ENCODE measurements around the gene UBE3C.
"Not testable (repeated sequence)": the region's sequence is repeated elsewhere in the genome, so short reads cannot be mapped to it uniquely, and the experiment has no call there.

Gene UBE3C

GRCh38 chr7:157269341-157270059, 130.8 kb downstream of the UBE3C start:
- no peak overlapping the region for H3K4me3 ChIP-seq (ENCODE audit: low read depth, low read length)
- no peaks in the 10 kb centered on the region for H3K9me3 ChIP-seq (ENCODE audit: control insufficient read depth, insufficient read depth, low read length)
- H3K4me1 ChIP-seq (ENCODE audit: control insufficient read depth, insufficient read depth, low read length) = peaks cover 3% of the 10 kb centered on the region
- no peaks in the 10 kb centered on the region for H3K27me3 ChIP-seq (ENCODE audit: control insufficient read depth, insufficient read depth, low read length)
- no peak overlapping the region for H3K9ac ChIP-seq (ENCODE audit: low read depth, low read length)
- H3K36me3 ChIP-seq (ENCODE audit: control insufficient read depth, insufficient read depth, low read length) = peaks cover 10% of the 10 kb centered on the region

- H3K4me3 ChIP-seq (ENCODE audit: low read depth, low read length) = no peak overlapping the region
- no peak overlapping the region for H3K9ac ChIP-seq (ENCODE audit: low read depth, low read length)
- no peaks in the 10 kb centered on the region for H3K9me3 ChIP-seq (ENCODE audit: control insufficient read depth, insufficient read depth, low read length)
- peaks cover 9% of the 10 kb centered on the region for H3K36me3 ChIP-seq (ENCODE audit: control insufficient read depth, insufficient read depth, low read length)
- H3K27me3 ChIP-seq (ENCODE audit: control insufficient read depth, insufficient read depth, low read length) = no peaks in the 10 kb centered on the region
- peaks cover 3% of the 10 kb centered on the region for H3K4me1 ChIP-seq (ENCODE audit: control insufficient read depth, insufficient read depth, low read length)
Observed at GRCh38 chr7:157270060-157270444, 131.3 kb downstream of the UBE3C start.

GRCh38 chr7:157271315-157271990, 132.7 kb downstream of the UBE3C start:
- Histone ChIP-seq H3K4me3 (ENCODE audit: low read depth, low read length) (no peak overlapping the region), H3K4me1 (ENCODE audit: control insufficient read depth, insufficient read depth, low read length) (peaks cover 3% of the 10 kb centered on the region), H3K9ac (ENCODE audit: low read depth, low read length) (no peak overlapping the region), H3K36me3 (ENCODE audit: control insufficient read depth, insufficient read depth, low read length) (peaks cover 5% of the 10 kb centered on the region), H3K9me3 (ENCODE audit: control insufficient read depth, insufficient read depth, low read length) (no peaks in the 10 kb centered on the region), H3K27me3 (ENCODE audit: control insufficient read depth, insufficient read depth, low read length) (no peaks in the 10 kb centered on the region)

GRCh38 chr7:157271991-157272324, 133.2 kb downstream of the UBE3C start:
- H3K9me3 ChIP-seq (ENCODE audit: control insufficient read depth, insufficient read depth, low read length) = no peaks in the 10 kb centered on the region
- H3K36me3 ChIP-seq (ENCODE audit: control insufficient read depth, insufficient read depth, low read length) = peaks cover 5% of the 10 kb centered on the region
- no peak overlapping the region for H3K9ac ChIP-seq (ENCODE audit: low read depth, low read length)
- H3K4me3 ChIP-seq (ENCODE audit: low read depth, low read length) = no peak overlapping the region
- no peaks in the 10 kb centered on the region for H3K27me3 ChIP-seq (ENCODE audit: control insufficient read depth, insufficient read depth, low read length)
- H3K4me1 ChIP-seq (ENCODE audit: control insufficient read depth, insufficient read depth, low read length) = peaks cover 3% of the 10 kb centered on the region

- no peak overlapping the region for H3K4me3 ChIP-seq (ENCODE audit: low read depth, low read length)
- no peak overlapping the region for H3K9ac ChIP-seq (ENCODE audit: low read depth, low read length)
- peaks cover 5% of the 10 kb centered on the region for H3K36me3 ChIP-seq (ENCODE audit: control insufficient read depth, insufficient read depth, low read length)
- no peaks in the 10 kb centered on the region for H3K9me3 ChIP-seq (ENCODE audit: control insufficient read depth, insufficient read depth, low read length)
- no peaks in the 10 kb centered on the region for H3K27me3 ChIP-seq (ENCODE audit: control insufficient read depth, insufficient read depth, low read length)
- H3K4me1 ChIP-seq (ENCODE audit: control insufficient read depth, insufficient read depth, low read length) = peaks cover 3% of the 10 kb centered on the region
Observed at GRCh38 chr7:157272351-157273207, 133.9 kb downstream of the UBE3C start.

GRCh38 chr7:157273208-157274093, 134.7 kb downstream of the UBE3C start:
- H3K4me3 ChIP-seq (ENCODE audit: low read depth, low read length) = peak overlapping the region; percentile 8
- H3K36me3 ChIP-seq (ENCODE audit: control insufficient read depth, insufficient read depth, low read length) = no peaks in the 10 kb centered on the region
- peaks cover 3% of the 10 kb centered on the region for H3K4me1 ChIP-seq (ENCODE audit: control insufficient read depth, insufficient read depth, low read length)
- no peaks in the 10 kb centered on the region for H3K9me3 ChIP-seq (ENCODE audit: control insufficient read depth, insufficient read depth, low read length)
- H3K27me3 ChIP-seq (ENCODE audit: control insufficient read depth, insufficient read depth, low read length) = no peaks in the 10 kb centered on the region
- no peak overlapping the region for H3K9ac ChIP-seq (ENCODE audit: low read depth, low read length)

- H3K27me3 ChIP-seq (ENCODE audit: control insufficient read depth, insufficient read depth, low read length); H3K9me3 ChIP-seq (ENCODE audit: control insufficient read depth, insufficient read depth, low read length); H3K9ac ChIP-seq (ENCODE audit: low read depth, low read length); H3K4me3 ChIP-seq (ENCODE audit: low read depth, low read length); H3K36me3 ChIP-seq (ENCODE audit: control insufficient read depth, insufficient read depth, low read length); H3K4me1 ChIP-seq (ENCODE audit: control insufficient read depth, insufficient read depth, low read length): not testable (repeated sequence)
Observed at GRCh38 chr7:157274094-157274634, 135.4 kb downstream of the UBE3C start.

- Histone ChIP-seq H3K4me1 (ENCODE audit: control insufficient read depth, insufficient read depth, low read length) (peaks cover 3% of the 10 kb centered on the region), H3K4me3 (ENCODE audit: low read depth, low read length) (no peak overlapping the region), H3K9me3 (ENCODE audit: control insufficient read depth, insufficient read depth, low read length) (no peaks in the 10 kb centered on the region), H3K36me3 (ENCODE audit: control insufficient read depth, insufficient read depth, low read length) (no peaks in the 10 kb centered on the region), H3K27me3 (ENCODE audit: control insufficient read depth, insufficient read depth, low read length) (no peaks in the 10 kb centered on the region), H3K9ac (ENCODE audit: low read depth, low read length) (no peak overlapping the region)
Observed at GRCh38 chr7:157274991-157275427, 136.3 kb downstream of the UBE3C start.

GRCh38 chr7:157276091-157276561, 137.4 kb downstream of the UBE3C start:
- H3K4me3 ChIP-seq (ENCODE audit: low read depth, low read length) = no peak overlapping the region
- H3K27me3 ChIP-seq (ENCODE audit: control insufficient read depth, insufficient read depth, low read length) = no peaks in the 10 kb centered on the region
- no peaks in the 10 kb centered on the region for H3K36me3 ChIP-seq (ENCODE audit: control insufficient read depth, insufficient read depth, low read length)
- H3K4me1 ChIP-seq (ENCODE audit: control insufficient read depth, insufficient read depth, low read length) = peaks cover 3% of the 10 kb centered on the region
- no peaks in the 10 kb centered on the region for H3K9me3 ChIP-seq (ENCODE audit: control insufficient read depth, insufficient read depth, low read length)
- H3K9ac ChIP-seq (ENCODE audit: low read depth, low read length) = no peak overlapping the region

GRCh38 chr7:157276731-157277562, 138.2 kb downstream of the UBE3C start:
- Histone ChIP-seq H3K4me1 (ENCODE audit: control insufficient read depth, insufficient read depth, low read length) (peaks cover 4% of the 10 kb centered on the region), H3K27me3 (ENCODE audit: control insufficient read depth, insufficient read depth, low read length) (no peaks in the 10 kb centered on the region), H3K9me3 (ENCODE audit: control insufficient read depth, insufficient read depth, low read length) (no peaks in the 10 kb centered on the region), H3K4me3 (ENCODE audit: low read depth, low read length) (no peak overlapping the region), H3K36me3 (ENCODE audit: control insufficient read depth, insufficient read depth, low read length) (no peaks in the 10 kb centered on the region), H3K9ac (ENCODE audit: low read depth, low read length) (no peak overlapping the region)

All from iPS-15b (cell line).